Astrocyte (in vitro differentiated cells and primary cell): Measurements from ENCODE around the gene PLEKHB2. TPM values are rescaled to one million over a fixed set of nuclear protein-coding genes. Genes with fewer than 3 reads are reported as not detected.

Experiments
- DNase-seq: peaks from one replicate; pipeline ENCODE4 v3.0.0-alpha.2; 2010; ENCODE audit warnings: low read depth
- FAIRE-seq: peaks from 2 replicates; lab custom pipeline; 2011; peaks lifted over from hg19 to GRCh38; lab: Jason Lieb, UNC
- H2AFZ ChIP-seq: 2 replicates; pipeline ENCODE4 v1.6.0; 2012; ENCODE audit warnings: low read depth, low read length, inconsistent platforms
- H3K27ac ChIP-seq: 2 replicates; pipeline ENCODE4 v1.5.1; 2011; ENCODE audit warnings: low read depth, low read length, inconsistent platforms
- H3K27me3 ChIP-seq: 2 replicates; pipeline ENCODE4 v1.6.0; 2011; ENCODE audit warnings: low read length, inconsistent platforms; ENCODE audit not compliant: insufficient read depth
- H3K36me3 ChIP-seq: 2 replicates; pipeline ENCODE4 v1.5.1; 2011; ENCODE audit warnings: low read length, inconsistent platforms; ENCODE audit not compliant: insufficient read depth
- H3K4me1 ChIP-seq: 2 replicates; pipeline ENCODE4 v1.5.1; 2011; ENCODE audit warnings: low read length, inconsistent platforms; ENCODE audit not compliant: insufficient read depth
- H3K4me2 ChIP-seq: 2 replicates; pipeline ENCODE4 v1.6.0; 2012; ENCODE audit warnings: low read length, inconsistent platforms
- H3K4me3 ChIP-seq: 2 replicates; pipeline ENCODE4 v1.5.1; 2011; ENCODE audit warnings: low read depth, mild to moderate bottlenecking, low read length, inconsistent platforms; ENCODE audit not compliant: insufficient read depth
- H3K79me2 ChIP-seq: 2 replicates; pipeline ENCODE4 v1.6.0; 2012; ENCODE audit warnings: mild to moderate bottlenecking, low read length, inconsistent platforms; ENCODE audit not compliant: insufficient read depth
- H3K9ac ChIP-seq: 2 replicates; pipeline ENCODE4 v1.6.0; 2012; ENCODE audit warnings: mild to moderate bottlenecking, low read length, inconsistent platforms
- H3K9me3 ChIP-seq: 2 replicates; pipeline ENCODE4 v1.5.1; 2012; ENCODE audit warnings: low read depth, mild to moderate bottlenecking, low read length, inconsistent platforms; ENCODE audit not compliant: insufficient read depth
- H4K20me1 ChIP-seq: 2 replicates; pipeline ENCODE4 v1.6.0; 2012; ENCODE audit warnings: low read length, inconsistent platforms; ENCODE audit not compliant: insufficient read depth
- H3K27ac Mint-ChIP-seq: one replicate; pipeline ENCODE4 v1.8.0; 2021; ENCODE audit warnings: mild to moderate bottlenecking, mixed read lengths; ENCODE audit not compliant: unreplicated experiment
- H3K27me3 Mint-ChIP-seq: one replicate; pipeline ENCODE4 v1.8.0; 2021; ENCODE audit warnings: low read depth, mixed read lengths; ENCODE audit not compliant: unreplicated experiment
- H3K36me3 Mint-ChIP-seq: one replicate; pipeline ENCODE4 v1.8.0; 2021; ENCODE audit warnings: low read depth, mixed read lengths; ENCODE audit not compliant: unreplicated experiment
- H3K4me1 Mint-ChIP-seq: one replicate; pipeline ENCODE4 v1.8.0; 2021; ENCODE audit warnings: low read depth, mixed read lengths; ENCODE audit not compliant: unreplicated experiment
- H3K4me3 Mint-ChIP-seq: one replicate; pipeline ENCODE4 v1.8.0; 2021; ENCODE audit warnings: mild to moderate bottlenecking, moderate library complexity, mixed read lengths; ENCODE audit not compliant: unreplicated experiment
- H3K9me3 Mint-ChIP-seq: one replicate; pipeline ENCODE4 v1.8.0; 2021; ENCODE audit warnings: mild to moderate bottlenecking, mixed read lengths; ENCODE audit not compliant: unreplicated experiment
- CTCF ChIP-seq: IDR thresholded peaks from 2 replicates; pipeline ENCODE4 v1.5.1; 2011; ENCODE audit warnings: low read depth, mild to moderate bottlenecking, inconsistent platforms, low read length, moderate library complexity; ENCODE audit not compliant: insufficient read depth
- EZH2 ChIP-seq: IDR thresholded peaks from 2 replicates; pipeline ENCODE4 v1.6.1; 2012; ENCODE audit warnings: mild to moderate bottlenecking, low read length, inconsistent platforms; ENCODE audit not compliant: insufficient read depth
- total RNA-seq: library from RNA; stranded (reverse); gene quantifications from 2 replicates; pipeline ENCODE4 v1.2.1, GENCODE V29; 2021

The PLEKHB2 gene
- total RNA-seq, 1 donor from 2014 or later: 100 TPM

- H3K4me1 ChIP-seq: no peaks in the 10 kb centered on the region
- FAIRE-seq: no peak
- peaks cover 13% of the 10 kb centered on the region for H3K36me3 Mint-ChIP-seq
- H3K27me3 ChIP-seq: no peaks in the 10 kb centered on the region
- H3K4me3 Mint-ChIP-seq: no peak overlapping the region
- no peak for DNase-seq
- H3K4me2 ChIP-seq: no peak overlapping the region
- H3K9me3 ChIP-seq: no peaks in the 10 kb centered on the region
- H3K4me3 ChIP-seq: no peak overlapping the region
- no peaks in the 10 kb centered on the region for H3K9me3 Mint-ChIP-seq
- no peak overlapping the region for H3K27ac ChIP-seq
- H2AFZ ChIP-seq: no peak overlapping the region
- H3K27me3 Mint-ChIP-seq: no peaks in the 10 kb centered on the region
- H3K9ac ChIP-seq: no peak overlapping the region
- H3K79me2 ChIP-seq: peaks cover 93% of the 10 kb centered on the region
- H3K36me3 ChIP-seq: peaks cover 51% of the 10 kb centered on the region
- H3K4me1 Mint-ChIP-seq: peaks cover 9% of the 10 kb centered on the region
- TF ChIP-seq EZH2: no peak
- TF ChIP-seq CTCF: no peak
- H4K20me1 ChIP-seq: peaks cover 84% of the 10 kb centered on the region
- H3K27ac Mint-ChIP-seq: no peak overlapping the region
Observed at GRCh38 chr2:131081190-131081589, 23.9 kb upstream of the PLEKHB2 start.

- Mint-ChIP-seq H3K36me3 (peaks cover 12% of the 10 kb centered on the region), H3K4me1 (peaks cover 6% of the 10 kb centered on the region), H3K27ac (no peak overlapping the region), H3K27me3 (no peaks in the 10 kb centered on the region), H3K4me3 (no peak overlapping the region), H3K9me3 (no peaks in the 10 kb centered on the region)
- no peak for TF ChIP-seq CTCF
- no peak for TF ChIP-seq EZH2
- FAIRE-seq: no peak
- H3K9ac ChIP-seq: no peak overlapping the region
- no peak overlapping the region for H3K27ac ChIP-seq
- peak; percentile 62 for DNase-seq
- H3K4me2 ChIP-seq: no peak overlapping the region
- no peaks in the 10 kb centered on the region for H3K27me3 ChIP-seq
- no peak overlapping the region for H2AFZ ChIP-seq
- H4K20me1 ChIP-seq: peaks cover 83% of the 10 kb centered on the region
- H3K9me3 ChIP-seq: no peaks in the 10 kb centered on the region
- H3K79me2 ChIP-seq: peaks cover 98% of the 10 kb centered on the region
- no peak overlapping the region for H3K4me3 ChIP-seq
- no peaks in the 10 kb centered on the region for H3K4me1 ChIP-seq
- H3K36me3 ChIP-seq: peaks cover 29% of the 10 kb centered on the region
Observed at GRCh38 chr2:131085646-131086045, 19.5 kb upstream of the PLEKHB2 start.

GRCh38 chr2:131092458-131093005 is 12.6 kb upstream of the PLEKHB2 start:
- Histone ChIP-seq H4K20me1 (peaks cover 42% of the 10 kb centered on the region), H3K27ac (peak overlapping the region; percentile 95), H3K27me3 (no peaks in the 10 kb centered on the region), H3K4me2 (peak overlapping the region; percentile 91), H3K4me1 (peaks cover 7% of the 10 kb centered on the region), H3K36me3 (peaks cover 3% of the 10 kb centered on the region), H3K79me2 (peaks cover 57% of the 10 kb centered on the region), H3K9me3 (no peaks in the 10 kb centered on the region), H2AFZ (peak overlapping the region; percentile 85), H3K4me3 (peak overlapping the region; percentile 95), H3K9ac (peak overlapping the region; percentile 94)
- no peak for DNase-seq
- H3K27me3 Mint-ChIP-seq: no peaks in the 10 kb centered on the region
- TF ChIP-seq EZH2 (no peak), CTCF (no peak)
- H3K4me3 Mint-ChIP-seq: peak overlapping the region; percentile 90
- FAIRE-seq: no peak
- H3K9me3 Mint-ChIP-seq: no peaks in the 10 kb centered on the region
- H3K36me3 Mint-ChIP-seq: peaks cover 3% of the 10 kb centered on the region
- H3K27ac Mint-ChIP-seq: peak overlapping the region; percentile 28
- H3K4me1 Mint-ChIP-seq: peaks cover 4% of the 10 kb centered on the region
